Measurements from ENCODE around the gene ASB5.
"Not testable (repeated sequence)": the region's sequence is repeated elsewhere in the genome, so short reads cannot be mapped to it uniquely, and the experiment has no call there.

ASB5 gene, protein sequence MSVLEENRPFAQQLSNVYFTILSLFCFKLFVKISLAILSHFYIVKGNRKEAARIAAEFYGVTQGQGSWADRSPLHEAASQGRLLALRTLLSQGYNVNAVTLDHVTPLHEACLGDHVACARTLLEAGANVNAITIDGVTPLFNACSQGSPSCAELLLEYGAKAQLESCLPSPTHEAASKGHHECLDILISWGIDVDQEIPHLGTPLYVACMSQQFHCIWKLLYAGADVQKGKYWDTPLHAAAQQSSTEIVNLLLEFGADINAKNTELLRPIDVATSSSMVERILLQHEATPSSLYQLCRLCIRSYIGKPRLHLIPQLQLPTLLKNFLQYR

DNA sequence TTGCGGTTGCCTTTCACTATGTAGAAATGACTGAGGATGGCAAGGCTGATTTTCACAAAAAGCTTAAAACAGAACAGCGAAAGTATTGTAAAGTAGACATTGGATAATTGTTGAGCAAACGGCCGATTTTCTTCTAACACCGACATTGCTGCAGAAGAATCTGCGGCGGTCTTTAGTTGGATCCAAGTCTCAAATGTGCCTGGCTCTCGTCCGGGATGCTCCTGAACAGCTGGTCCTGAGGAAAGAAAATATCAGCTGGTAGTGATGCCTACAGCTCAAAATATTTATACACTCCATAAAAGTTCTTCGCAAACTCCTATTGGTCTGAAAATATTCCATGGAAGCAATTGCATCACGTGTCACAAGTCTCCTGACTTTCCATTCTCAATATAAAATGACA, at the start of gene ASB5:
Gene ASB5 (minus strand): TSS at position 260 of the 400 bp plus-strand sequence. CDS start 114 bp downstream, at position 146.
- DNase-seq: no peak

DNA sequence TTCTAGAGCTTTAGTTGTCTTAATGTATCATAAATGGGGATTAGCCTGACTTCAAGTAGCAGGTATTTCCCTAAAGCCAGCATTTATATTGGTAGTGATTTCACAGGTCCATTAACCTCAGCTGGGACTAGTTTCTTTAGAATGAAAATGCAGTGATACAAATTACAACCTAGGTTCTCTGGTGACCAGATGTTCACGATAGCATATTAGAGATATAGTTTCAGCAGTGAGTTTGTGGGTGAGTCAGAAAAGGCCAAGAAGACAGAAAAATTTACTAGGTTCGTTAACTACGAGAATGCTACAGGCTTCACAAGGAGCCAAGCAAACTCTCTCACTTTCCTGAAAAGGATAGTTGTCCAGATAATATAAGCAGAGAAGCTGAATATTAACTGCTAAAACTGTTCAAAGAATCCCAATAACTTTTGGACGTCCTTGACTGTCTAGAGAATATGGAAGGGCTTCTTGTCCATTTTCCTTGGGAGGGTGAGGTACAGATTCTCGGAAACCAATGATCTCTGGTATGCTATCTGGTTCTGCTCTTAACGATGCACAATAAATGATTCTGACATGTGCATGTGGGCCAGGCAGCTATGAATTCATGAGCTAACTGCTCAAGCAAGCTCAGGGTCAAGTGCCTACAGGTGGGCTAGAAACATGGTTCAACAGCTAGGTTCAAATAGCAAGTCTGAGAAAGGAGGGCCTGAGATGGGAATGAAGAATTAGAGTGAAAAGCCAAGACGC, 44.7 kb upstream of the ASB5 start:
- no peak for DNase-seq

DNA sequence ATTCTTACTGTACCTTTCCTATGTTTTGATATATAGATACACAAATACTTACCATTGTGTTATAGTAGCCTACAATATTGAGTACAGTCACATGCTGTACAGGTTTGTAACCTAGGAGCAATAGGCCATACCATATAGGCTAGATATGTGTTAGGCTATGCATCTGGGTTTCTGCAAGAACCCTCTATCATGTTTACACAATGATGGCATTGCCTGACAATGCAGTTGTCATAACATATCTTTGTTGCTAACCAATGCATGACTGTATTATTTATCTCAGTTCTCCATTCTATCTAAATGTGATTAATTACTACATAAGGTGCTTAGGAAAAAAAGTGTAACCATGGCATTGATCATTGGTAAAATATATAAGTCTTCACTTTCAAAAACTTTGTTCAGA, 40.8 kb upstream of the ASB5 start:
- DNase-seq: no peak

GRCh38 chr4:176309046-176309445, 40.0 kb upstream of the ASB5 start:
- no peak for DNase-seq

DNA sequence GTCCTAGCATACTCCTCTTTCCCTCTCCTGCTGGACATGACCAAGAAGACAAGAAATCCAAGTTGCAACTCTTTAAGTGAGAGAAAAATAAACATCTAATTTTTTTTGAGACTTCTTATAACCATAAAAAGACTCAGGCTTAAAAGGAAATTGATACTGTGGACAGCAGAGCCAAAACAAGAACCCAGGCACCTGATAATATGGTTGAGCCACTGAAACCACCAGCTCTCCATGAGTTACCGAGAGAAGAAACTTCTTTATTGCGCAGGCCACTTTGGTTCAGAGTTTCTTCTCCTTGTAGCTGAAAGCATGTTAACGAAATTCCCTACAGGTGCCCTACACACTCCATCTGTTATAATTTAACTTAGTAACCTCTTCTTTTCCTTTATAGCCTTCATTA, 39.4 kb upstream of the ASB5 start:
- DNase-seq: no peak

DNA sequence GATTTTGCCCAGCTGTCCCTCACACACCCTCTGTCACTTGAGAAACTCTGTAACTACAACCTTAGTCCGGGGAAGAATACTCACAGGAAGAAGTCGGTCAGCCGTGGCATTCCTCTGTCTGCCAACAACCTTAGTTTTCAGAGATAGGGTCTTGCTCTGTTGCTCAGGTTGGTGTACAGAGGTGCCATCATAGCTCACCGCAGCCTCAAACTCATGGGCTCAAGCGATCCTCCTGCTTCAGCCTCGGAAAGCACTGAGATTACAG, 38.6 kb upstream of the ASB5 start:
- no peak for DNase-seq

- no peak for DNase-seq
Measured at GRCh38 chr4:176306837-176307665, 38.0 kb upstream of the ASB5 start.

- no peak for DNase-seq
Measured at GRCh38 chr4:176303938-176304337, 34.9 kb upstream of the ASB5 start.

- DNase-seq: no peak
Measured at GRCh38 chr4:176302283-176303275, 33.6 kb upstream of the ASB5 start.

GRCh38 chr4:176300565-176300964, 31.5 kb upstream of the ASB5 start:
- DNase-seq: no peak

- DNase-seq: no peak
Measured at GRCh38 chr4:176300036-176300435, 31.0 kb upstream of the ASB5 start.

- no peak for DNase-seq
Measured at GRCh38 chr4:176298664-176299063, 29.6 kb upstream of the ASB5 start.

DNA sequence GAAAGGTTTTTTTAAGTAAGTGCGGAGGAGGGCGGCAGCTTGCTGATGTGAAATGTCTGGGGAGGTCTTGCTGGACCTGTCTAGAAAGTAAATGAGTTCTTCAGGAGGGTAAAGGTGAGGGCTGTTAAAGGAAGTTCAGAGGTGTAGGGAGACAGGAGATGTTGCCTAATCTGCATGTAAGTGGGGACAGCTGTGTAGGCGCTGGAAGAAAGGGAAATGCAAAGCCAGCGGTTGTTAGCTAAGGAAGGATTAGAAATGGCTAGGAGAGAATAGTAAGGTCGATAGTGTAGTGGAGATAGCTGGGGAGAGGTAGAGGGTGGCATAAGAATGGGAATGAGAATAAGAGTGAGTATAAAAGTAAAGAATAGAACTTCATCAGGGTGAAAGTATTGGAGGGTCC, 26.9 kb upstream of the ASB5 start:
- DNase-seq: not testable (repeated sequence)

DNA sequence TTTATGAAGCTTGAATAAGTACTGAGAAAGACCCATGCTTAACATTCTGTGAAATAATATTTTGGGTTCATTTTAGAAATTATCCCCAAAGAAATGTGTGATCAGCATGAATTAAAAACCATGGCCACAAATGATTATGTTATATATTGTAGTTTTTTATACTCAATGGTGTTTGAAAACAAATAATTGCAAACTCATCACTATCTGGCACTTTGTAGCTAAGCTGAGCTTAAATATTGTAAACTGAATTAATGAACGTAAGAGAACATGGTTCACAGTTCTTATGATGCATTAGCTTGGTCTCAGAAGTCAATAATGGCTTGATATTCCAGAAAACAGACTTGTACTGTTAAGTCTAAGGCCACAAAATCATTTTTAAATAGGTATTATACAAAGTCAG, 24.6 kb upstream of the ASB5 start:
- DNase-seq: no peak

DNA sequence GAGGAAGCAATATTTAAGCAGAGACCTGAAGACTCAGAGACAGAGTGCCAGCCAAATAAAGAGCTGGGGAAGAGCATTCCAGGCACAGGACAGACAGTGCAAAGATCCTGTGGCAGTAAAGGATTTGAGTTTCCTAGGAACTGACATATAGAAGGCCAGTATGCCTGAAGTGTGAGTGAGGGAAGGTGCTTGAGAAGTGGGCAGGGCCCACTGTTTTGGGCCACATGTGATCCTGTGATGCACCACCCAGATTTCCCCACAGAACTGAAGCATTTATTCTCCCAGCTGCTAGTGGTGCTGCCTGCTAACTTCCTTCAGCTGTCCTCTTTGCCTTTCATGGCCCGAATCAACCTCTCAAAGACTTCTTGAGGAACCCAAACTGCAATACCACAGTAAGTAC, 23.9 kb upstream of the ASB5 start:
- DNase-seq: no peak

DNA sequence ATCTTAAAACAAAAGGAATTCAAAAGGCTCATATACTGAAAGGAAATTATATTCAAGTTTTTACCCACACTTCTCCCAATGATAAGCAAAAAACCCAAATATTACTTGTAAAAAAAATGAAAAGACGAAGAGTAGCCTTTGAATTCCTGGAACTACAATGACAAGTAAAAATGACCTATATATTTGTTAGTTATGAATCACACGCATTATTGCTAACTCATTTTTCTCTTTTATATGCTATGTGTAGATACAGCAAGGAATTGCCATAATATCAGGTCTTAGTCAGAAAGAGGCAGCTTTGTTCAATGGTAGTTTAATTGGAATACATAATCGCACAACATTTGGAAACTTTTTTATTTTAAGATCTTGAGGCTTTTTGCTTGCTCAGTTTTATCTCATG, 22.7 kb upstream of the ASB5 start:
- no peak for DNase-seq

- no peak for DNase-seq
Measured at GRCh38 chr4:176290520-176290919, 21.5 kb upstream of the ASB5 start.

DNA sequence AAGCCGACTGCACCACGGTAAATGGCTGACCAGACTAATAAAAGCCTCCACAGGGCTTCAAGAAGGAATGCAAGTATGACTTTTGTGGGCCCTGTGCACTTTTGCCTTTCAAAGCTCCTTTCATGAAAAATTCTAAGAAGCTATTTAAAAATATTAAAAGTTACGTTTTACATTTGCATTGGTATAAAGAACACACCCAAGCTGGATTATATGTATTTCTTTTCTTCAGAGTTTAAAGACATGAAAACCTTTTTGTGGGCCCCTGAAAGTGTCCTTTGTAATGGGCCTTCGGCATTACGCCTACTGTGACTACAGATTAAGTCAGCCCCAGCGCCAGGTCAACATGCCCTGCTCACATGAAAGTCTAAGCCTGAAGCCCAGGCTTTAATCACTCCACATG, 20.5 kb upstream of the ASB5 start:
- DNase-seq: no peak

DNA sequence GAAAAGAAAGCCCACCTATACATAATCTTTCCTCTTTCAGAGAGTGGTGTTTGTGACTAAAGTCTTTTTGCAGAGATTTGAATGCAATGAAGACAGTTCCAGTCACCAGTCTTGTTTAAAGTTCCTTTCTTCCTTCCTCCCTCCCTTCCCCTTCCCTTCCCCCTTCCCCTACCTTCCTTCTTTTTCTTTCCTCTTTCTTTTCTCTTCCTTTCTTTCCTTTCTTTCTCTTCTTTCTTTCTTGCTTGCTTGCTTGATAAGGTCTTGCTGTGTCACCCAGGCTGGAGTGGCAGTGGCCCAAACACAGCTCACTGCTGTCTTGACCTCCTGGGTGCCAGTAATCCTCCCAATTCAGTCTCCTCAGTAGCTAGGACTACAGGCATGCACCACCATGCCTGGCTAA, 19.0 kb upstream of the ASB5 start:
- DNase-seq: no peak

- DNase-seq: no peak
Measured at GRCh38 chr4:176287546-176287945, 18.5 kb upstream of the ASB5 start.

DNA sequence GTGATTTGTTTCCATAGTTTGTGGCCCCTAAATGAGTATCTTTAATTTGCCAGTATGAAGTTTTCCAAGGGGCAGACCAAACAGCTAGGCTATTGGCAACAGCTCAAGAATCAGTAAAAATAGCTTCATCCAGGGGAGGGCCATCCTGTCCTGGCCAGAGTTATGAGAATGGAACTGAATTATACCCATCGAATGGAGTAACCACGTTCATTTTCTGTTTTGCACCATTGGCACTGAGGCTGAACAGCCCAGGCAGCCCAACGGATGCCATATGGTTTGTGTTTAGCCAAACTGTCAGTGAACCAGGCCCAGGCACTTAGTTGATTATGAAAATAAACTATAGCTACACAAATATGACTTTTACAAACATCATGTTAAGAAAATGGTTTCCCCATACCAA, 17.7 kb upstream of the ASB5 start:
- DNase-seq: no peak

DNA sequence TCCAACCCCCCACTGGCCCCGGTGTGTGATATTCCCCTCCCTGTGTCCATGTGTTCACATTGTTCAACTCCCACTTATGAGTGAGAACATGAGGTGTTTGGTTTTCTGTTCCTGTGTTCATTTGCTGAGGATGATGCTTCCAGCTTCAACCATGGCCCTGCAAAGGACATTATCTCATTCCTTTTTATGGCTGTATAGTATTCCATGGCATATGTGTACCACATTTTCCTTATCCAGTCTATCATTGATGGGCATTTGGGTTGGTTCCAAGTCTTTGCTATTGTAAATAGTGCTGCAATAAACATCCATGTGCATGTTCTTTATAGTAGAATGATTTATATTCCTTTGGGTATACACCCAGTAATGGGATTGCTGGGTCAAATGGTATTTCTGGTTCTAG, 10.5 kb upstream of the ASB5 start:
- DNase-seq: not testable (repeated sequence)
